PFSK-1 (cell line): Measurements from ENCODE around the gene NMS.

Source experiments
- POLR2AphosphoS5 ChIP-seq: IDR thresholded peaks from 2 replicates; pipeline ENCODE4 v1.6.1; 2012; ENCODE audit warnings: low read depth, mild to moderate bottlenecking, control low read depth, low read length, moderate library complexity
- SIN3A ChIP-seq: IDR thresholded peaks from 2 replicates; pipeline ENCODE4 v1.6.1; 2012; ENCODE audit warnings: mild to moderate bottlenecking, low read length, moderate library complexity, borderline replicate concordance; ENCODE audit not compliant: insufficient read depth
- TAF1 ChIP-seq: IDR thresholded peaks from 2 replicates; pipeline ENCODE4 v1.6.1; 2012; ENCODE audit warnings: low read length, control low read depth, borderline replicate concordance; ENCODE audit not compliant: insufficient read depth
- TF ChIP-seq, protein P1 (sequence below), 2 experiments: IDR thresholded peaks; 2 replicates each; pipeline versions ENCODE4 v1.6.1 to v1.8.0; 2011 to 2012; ENCODE audit warnings: low read depth in 2 of 2, low read length in 2 of 2, control low read depth in 1 of 2, inconsistent platforms in 1 of 2, mild to moderate bottlenecking in 1 of 2, moderate library complexity in 1 of 2; ENCODE audit not compliant: insufficient read depth in 1 of 2

DNA sequence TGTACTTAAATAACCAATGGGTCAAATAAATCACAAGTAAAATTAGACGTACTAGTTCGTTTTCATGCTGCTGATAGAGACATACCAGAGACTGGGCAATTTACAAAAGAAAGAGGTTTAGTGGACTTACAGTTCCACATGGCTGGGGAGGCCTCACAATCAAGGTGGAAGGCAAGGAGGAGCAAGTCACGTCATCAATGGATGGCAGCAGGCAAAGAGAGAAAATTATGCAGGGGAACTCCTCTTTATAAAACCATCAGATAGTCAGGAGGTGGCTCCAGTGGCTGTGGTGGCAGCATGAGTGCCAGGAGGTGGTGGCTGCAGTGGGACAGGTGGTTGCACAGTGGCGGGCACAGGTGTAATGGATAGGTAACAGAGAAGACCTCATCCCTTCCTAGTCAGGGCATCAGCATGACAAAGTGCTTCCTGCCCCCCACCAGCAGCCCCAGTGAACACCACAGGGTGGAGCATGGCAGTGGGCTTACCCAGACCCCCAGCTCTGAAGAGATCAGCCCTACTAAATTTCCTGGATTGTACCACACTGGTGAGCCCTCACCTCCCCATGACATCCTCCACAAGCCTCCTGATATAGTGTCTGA, 45.9 kb upstream of the NMS start:
- TF ChIP-seq POLR2AphosphoS5: no peak
- TF ChIP-seq, protein P1, sequence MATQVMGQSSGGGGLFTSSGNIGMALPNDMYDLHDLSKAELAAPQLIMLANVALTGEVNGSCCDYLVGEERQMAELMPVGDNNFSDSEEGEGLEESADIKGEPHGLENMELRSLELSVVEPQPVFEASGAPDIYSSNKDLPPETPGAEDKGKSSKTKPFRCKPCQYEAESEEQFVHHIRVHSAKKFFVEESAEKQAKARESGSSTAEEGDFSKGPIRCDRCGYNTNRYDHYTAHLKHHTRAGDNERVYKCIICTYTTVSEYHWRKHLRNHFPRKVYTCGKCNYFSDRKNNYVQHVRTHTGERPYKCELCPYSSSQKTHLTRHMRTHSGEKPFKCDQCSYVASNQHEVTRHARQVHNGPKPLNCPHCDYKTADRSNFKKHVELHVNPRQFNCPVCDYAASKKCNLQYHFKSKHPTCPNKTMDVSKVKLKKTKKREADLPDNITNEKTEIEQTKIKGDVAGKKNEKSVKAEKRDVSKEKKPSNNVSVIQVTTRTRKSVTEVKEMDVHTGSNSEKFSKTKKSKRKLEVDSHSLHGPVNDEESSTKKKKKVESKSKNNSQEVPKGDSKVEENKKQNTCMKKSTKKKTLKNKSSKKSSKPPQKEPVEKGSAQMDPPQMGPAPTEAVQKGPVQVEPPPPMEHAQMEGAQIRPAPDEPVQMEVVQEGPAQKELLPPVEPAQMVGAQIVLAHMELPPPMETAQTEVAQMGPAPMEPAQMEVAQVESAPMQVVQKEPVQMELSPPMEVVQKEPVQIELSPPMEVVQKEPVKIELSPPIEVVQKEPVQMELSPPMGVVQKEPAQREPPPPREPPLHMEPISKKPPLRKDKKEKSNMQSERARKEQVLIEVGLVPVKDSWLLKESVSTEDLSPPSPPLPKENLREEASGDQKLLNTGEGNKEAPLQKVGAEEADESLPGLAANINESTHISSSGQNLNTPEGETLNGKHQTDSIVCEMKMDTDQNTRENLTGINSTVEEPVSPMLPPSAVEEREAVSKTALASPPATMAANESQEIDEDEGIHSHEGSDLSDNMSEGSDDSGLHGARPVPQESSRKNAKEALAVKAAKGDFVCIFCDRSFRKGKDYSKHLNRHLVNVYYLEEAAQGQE (IDR thresholded peaks at IDR 0.05; ENCODE audit: insufficient read depth in 1 of 2, low read depth in 2 of 2, low read length in 2 of 2): no peak
- TF ChIP-seq SIN3A: no peak
- no peak for TF ChIP-seq TAF1
